ENCODE data around the gene KCNK1.

Gene KCNK1

DNA sequence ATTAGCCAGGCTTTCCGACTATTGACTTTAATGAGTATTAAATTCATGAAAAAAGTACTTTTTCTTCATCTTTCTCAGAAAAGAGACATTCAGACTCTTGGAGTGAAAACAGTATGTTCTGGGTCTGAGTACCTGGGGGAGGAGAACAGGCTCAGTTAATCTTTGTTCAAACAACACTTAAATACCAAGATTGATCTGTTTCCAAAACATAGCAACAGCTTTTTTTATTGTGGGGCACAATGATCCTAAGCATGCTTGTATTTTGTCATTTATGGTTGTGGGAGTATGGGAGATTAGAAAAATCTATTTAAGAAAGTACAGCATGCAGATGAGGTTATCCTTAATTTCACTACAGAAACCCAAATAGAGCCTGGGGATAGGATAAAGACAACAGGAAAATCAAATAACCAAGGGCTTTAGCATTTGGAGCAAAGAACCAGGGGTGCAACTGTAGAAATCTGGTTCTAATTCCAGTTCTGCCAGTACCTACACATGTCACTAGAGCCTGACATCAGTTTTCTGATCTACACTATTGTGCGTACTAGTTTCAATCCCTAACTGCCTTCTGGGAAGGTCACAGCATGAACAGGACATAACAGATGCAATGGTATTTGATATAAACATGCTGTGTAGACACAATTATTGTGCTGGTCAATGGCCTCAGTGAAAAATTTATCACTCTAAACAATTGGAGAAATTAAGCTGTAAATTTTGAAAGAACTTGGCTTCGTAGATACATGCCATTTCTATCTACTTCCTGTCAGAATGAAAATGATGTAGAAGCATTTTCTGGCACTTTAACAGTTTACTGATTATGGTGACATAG, 91.2 kb downstream of the KCNK1 start:
- DNase-seq (ENCODE audit: low read depth) = no peak

DNA sequence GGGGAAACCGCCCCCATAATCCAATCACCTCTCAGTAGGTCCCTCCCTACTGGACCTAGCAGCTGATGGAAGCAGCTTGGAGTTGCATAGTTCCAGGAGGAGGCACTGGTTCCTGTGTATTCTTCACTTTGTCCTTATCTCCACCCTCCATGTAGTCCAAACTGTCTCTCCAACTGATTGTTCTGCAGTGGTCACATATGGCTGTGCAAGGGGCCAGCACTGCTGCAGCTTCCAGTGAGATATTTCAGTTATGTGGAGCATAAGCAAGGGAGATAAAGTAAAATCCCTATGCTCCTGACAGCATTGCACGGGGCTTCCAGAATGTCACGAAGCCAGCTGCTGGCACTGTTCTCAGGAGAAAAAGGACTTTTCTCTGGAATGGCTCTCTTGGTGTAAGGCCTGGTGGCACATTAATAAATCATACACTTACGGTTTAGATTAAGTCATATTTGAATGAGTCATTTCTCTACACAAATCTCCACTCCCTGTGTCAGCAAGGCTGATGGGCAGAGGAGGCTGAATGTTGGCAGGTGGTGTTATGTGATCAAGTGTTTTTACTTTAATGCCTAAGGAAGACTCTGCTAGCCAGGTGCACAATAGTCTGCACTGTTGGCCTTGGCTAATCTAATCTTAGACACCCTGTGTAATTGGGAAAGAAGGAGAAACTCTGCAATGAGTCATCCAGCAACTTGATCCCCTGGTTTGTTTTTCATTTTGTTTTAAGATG, 93.4 kb downstream of the KCNK1 start:
- DNase-seq (ENCODE audit: low read depth) = no peak

- no peak for DNase-seq (ENCODE audit: low read depth)
These were observed 94.2 kb downstream of the KCNK1 start for GRCh38 chr1:233707880-233708815.

DNA sequence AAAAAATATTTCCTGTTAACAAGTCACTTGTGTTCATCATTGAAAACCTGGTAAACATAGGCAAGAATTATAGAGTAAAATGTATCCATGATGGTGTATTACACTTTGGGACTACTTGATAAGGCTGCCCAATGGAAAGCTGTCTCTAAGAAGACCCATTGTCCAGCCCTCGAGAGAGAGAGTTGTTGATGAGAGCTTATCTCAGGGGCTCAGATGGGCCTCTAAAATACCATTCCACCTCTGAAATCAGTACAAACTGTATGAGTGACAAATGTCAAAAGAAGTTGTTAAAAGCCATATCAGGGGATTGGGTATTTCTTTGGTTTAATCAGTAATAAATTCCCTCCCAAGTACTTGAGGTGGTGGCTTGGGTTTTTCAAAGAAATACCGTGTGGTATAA, 96.1 kb downstream of the KCNK1 start:
- no peak for DNase-seq (ENCODE audit: low read depth)

DNA sequence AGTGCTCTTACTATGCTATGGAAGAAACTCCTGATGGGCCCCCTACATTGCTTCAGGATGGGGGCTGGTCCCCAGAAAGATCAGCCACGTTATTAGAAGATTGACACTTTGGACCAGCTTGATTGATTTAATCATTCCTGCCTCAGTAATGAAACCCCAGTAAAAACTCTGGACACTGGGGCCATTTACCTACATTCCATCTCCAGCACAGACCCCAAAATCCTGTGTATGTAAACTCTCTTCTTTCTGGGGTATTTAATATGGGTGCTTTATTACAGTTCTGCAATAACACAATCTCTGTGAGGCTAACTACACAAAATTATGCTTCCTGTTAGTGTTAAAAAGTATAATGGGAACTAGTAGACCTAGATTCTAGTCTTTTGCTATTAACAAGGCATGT, 96.6 kb downstream of the KCNK1 start:
- DNase-seq (ENCODE audit: low read depth) = no peak

DNA sequence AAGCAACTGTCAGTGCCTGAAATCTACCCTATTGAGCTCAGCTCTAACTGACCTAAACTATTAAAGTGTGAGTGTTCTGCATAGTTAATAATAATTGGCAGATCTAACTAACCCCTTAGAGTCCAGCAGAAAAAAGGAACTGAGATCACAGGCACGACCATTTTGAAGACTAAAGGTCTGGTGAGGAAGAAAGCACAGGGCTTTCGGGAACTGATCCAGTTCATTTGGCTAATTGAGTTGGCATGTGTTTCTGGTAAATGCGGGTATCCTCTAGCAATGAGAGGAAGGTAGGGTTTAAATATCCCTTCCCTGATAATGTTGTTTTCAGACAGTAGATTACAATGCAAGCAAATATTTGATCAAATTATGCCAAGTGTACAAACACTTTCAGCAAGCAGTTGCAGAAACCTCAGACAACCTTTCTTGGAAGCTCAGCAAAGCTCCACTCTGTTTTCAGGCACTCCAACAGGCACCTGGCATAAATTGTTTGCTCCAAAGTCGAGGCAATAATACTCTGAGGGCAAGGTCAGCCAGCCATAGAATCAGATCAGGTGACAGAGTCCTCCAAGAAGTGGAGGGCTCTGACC, 100.8 kb downstream of the KCNK1 start:
- no peak for DNase-seq (ENCODE audit: low read depth)

GRCh38 chr1:233718057-233718456, 104.2 kb downstream of the KCNK1 start:
- no peak for DNase-seq (ENCODE audit: low read depth)

- DNase-seq (ENCODE audit: low read depth) = no peak
These were observed 105.9 kb downstream of the KCNK1 start for GRCh38 chr1:233719655-233720341.

DNA sequence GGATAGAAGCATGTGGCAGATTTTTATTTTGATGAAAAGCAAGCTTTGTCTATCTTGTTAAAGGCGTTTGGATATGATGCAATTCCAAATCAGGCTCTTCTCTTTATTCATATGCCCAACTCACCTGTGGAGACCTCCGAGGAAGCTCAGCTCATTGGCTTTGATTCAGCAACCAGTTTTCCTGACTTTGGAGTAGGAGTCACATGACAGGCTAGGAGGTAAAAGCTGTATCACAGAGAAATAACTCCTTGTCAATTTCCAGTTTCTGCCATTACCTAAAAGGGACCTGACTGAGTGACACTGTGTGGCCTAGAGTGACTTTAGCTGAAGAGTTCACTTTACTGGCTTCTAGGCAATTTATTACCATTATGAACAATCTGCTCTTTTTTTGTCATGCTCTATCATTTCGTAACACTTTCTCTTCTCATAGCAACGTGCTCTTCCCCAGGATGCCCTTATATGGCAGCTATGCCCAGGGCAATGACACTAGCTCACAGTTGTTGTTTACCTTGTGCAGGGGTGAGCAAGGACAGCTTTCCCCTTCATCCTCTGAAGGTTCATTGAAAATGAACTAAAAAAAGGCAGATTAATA, 107.2 kb downstream of the KCNK1 start:
- DNase-seq (ENCODE audit: low read depth) = no peak
